Activated T-helper 1 cell treated with anti-CD3 and anti-CD28 coated beads, Interleukin-2, amount 50 U/mL, for 16 hours (primary cell): ENCODE measurements around the gene HBS1L.

ENCODE experiments used
- DNase-seq, 2 donors: peaks; one replicate each; pipeline ENCODE4 v3.0.0-alpha.2; 2020; ENCODE audit warnings: low read depth in 1 of 2, low spot score in 1 of 2

The HBS1L gene

DNA sequence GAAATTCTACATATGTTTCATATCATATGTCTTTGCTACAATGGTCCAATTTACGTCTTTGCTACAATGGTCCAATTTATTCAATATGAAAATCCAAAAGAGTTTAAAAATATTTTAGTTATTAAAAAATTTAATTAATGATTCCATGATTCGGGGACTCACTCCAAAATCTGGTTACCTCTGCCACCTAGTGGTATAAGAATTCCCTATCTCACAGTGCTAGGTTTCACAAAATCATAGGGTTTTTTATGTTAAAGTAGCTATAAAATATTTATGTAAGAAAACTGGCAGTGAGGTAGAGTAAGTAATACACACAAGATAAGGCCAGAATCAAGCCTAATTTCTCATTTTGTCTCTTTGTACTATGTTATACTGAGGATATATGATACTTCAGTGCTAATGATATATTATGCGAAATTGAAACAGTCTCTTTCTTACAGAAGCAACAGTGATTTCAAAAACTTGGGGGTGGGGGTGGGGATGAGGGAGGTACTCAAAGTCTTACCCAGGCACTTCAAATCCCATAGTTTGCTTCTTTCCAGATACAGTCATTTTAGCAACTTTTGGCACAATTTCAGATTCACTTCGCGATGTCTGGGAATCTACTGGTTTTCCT is 52.3 kb downstream of the HBS1L start:
- DNase-seq: no peak

DNA sequence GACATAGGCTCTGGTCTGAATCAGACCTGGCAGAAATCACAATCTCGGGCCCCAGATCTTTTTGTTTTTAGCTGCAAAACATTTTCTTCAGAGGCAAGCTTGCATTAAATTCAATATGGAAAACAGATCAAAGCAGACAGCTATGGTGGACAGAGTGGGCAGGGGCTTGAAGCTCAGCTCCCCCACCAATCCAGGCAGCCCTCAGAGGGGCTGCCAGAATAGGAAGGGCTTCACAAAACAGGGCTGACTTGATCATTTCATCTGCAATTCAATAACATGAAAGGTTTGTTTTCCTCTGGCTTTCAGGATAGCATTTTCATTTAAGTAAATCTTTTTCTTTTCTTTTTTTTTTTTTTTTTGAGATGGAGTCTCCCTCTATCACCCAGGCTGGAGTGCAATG is 55.5 kb downstream of the HBS1L start:
- no peak for DNase-seq

DNA sequence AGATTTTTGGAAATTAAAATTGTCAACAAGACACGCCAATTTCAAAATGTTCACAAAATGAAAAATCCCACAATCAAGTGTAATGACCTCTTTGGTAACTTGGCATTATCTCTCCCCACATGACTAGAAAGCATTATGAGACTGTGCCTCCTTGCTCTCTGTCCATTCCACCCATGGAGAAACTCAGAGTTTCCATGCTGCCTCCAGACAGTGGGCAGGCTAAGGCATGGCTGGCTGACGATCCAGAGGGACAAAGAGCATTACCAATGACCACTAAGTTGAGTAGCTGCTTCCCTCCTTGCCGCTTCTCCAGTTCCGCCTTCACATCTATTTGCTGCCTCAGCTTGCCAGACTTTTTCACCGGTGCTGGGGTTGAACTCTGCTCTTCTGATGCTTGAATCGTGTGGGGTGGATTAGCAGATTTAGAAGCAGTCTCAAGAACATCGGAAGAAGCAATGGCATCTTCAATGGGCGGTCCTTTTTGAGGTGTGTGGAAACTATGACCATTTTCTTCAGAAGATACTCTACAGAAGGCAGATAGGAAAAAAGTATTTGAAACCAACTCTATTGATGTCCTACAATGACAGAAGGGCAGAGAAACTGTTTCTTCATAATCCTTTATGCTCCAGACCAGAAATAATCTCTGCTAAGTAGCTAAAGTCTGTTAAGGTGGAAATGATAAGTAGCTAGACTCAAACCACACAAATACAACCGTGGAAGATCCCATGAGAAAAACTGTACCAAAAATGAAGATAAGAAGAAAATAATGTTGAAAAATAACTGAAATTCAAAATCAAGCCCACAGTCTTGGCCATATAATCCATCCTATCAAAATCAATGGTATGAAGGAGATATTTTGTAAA is 57.3 kb downstream of the HBS1L start:
- DNase-seq: no peak

DNA sequence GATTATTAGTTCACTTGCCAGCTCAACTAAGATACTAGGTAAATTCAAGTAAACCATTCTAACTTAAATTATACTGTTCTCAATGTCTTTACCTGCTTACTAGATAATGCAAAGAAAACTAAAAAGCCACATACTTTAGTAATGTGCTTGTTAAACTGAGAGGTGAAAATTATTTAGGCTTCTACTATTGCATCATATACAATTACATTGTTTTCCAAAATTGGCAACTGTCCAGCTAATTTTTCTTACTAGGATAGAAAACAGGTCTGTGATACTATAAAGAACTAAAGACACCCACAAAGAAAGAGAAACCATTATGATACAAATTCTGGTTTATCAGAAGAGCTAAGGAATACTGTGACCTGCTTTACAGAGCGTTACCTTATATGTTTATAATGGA is 59.1 kb downstream of the HBS1L start:
- DNase-seq: no peak

DNA sequence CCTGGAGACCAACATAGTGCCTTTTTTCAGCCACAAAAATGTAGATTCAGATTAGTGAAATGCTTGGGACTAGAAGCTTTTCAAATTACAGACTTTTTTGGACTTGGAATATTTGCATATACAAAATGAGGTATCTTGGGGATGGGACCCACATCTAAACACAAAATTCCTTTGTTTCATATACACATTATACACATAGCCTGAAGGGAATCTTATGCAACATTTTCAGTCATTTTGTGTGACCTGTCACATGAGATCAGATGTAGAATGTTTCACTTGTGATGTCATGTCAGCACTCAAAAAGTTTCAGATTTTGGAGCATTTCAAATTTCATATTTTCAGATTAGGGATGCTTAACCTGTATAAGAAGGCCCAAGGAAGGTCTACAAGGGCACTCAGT is 60.2 kb downstream of the HBS1L start:
- no peak for DNase-seq

DNA sequence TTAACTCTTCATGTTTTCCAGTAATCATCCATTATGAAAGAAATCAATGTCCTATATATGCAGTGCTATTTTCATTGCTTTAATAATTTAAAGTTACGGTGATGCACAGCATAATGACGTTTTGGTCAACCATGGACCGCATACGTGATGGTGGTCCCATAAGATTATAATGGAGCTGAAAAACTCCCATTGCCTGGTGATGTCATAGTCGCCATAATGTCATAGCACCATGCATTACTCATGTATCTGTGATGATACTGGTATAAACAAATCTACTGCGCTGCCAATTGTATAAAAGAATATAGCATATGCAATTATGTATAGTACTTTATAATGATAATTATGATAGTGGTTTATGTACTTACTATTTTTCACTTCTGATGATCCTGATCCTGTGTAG is 62.5 kb downstream of the HBS1L start:
- no peak for DNase-seq

DNA sequence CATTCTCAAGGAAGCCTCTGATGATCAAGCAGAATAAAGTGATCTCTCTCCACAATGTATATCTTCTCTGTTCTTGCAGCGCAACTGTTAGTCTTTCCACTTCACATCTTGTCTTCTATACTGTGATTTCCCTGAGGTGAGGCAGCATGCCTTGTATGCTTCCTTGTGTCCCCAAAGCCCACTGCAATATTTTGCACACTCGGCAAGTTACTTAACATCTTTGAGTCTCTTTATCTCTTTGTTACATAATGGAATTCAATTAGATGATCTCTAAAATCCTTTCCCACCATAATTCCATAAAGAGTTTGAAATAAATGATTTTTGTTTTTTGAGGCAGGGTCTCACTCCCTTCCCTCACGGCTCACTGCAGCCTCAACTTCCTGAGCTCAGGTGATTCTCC is 64.4 kb downstream of the HBS1L start:
- no peak for DNase-seq

DNA sequence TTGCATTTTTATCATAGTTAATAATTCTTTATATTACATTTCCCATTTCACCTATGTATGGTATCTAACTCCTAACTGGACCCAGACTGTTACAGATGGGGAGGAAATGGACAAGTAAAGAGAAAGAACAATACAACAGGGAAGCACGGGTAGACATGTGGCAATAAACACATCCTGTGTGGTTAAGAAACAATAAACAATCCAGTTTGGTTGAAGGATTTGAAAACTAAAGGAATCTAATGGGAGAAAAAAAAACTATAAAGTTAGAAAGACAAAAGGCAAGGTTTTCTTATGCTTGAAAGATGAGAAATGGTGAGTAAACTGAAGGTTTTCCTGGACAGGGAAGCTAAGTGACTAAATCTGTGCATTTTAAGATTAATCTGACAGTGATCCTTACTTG is 69.8 kb downstream of the HBS1L start:
- DNase-seq: no peak

DNA sequence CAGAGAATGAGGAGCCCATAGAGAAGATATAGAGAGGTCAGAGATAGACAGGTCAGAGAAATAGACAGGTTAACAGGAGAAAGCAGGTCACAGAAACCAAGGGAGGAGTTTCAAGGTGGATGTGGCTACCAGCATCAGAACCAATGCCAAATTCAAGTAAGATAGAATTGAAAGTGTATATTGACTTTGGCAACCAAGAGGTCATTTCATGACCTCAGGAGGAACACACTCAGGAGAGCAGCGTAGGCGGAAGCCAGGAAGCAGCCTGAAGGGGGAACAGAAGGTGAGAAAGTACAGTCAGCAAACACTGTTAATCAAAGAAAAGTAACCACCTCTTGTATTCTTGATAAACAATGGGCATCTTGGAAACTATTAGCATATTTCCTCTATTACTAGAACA is 70.8 kb downstream of the HBS1L start:
- no peak for DNase-seq

DNA sequence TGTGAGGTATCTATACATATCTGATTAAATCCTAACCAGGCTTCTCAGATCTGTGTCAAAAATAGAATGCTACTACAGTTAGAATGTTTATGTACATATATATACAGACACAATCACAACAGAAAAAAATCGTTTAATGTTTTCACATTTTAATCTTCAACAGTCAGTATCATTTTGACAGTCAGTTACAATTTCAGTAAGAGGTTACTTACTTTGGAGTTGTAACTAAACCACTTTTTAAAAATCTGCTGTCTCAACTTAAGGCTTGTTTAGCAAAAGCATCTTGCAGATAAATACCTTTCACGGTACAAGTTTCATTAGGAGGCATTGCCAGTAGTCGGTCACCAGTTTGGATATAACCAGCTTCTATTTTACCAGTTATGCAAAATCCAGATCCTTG is 72.5 kb downstream of the HBS1L start:
- no peak for DNase-seq

DNA sequence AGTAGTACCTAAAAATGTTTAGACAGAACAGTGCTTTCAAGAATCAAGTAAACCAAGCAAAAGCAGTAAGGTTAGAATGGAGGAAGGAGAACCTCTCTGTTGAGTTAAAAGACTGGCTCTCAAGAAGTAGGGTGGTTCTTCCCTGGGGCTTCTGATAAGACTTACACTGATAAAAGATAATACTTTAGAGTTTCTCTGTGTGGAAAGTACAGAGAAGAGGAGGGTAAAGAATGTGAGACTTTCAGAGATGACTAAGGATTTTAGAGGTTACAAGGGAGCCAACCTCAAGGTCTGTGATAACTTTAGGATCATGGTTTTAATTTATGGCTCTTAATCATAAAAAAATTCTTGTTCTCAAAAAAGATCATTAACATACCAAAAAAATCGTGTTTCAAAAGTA is 73.8 kb downstream of the HBS1L start:
- no peak for DNase-seq

DNA sequence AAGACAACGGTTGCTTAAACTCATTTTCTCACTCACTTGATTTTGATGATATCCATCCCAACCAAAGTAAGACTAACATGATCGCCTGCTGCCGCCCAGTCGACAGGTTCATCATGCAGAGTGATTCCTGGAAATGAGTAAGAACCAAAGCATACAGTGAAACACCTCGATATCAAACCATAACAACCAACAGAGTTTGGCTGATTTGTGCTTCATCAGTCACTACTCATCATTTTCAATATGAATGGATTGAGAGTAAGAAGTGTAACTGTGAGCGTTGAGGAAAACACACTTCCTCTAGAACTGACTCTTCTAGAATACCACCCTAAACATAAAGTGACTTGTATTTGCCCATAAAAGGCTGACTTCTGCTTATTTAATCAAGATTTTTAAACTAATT is 75.5 kb downstream of the HBS1L start:
- DNase-seq: peak in 1 of 2 donors; percentile 26

DNA sequence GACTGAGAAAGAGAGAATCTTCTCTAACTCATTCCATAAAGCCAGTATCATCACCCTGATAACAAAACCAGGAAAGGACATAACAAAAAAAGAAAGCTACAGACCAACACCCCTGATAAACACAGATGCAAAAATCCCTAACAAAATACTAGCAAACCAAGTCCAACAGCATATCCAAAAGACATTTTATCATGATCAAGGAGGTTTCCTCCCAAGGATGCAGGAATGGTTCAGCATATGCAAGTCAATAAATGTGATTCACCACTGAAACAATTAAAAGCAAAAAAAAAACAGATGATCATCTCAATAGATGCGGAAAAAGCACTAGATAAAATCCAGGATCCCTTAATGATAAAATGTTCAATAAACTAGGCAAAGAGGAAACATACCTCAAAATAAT is 80.3 kb downstream of the HBS1L start:
- no peak for DNase-seq

DNA sequence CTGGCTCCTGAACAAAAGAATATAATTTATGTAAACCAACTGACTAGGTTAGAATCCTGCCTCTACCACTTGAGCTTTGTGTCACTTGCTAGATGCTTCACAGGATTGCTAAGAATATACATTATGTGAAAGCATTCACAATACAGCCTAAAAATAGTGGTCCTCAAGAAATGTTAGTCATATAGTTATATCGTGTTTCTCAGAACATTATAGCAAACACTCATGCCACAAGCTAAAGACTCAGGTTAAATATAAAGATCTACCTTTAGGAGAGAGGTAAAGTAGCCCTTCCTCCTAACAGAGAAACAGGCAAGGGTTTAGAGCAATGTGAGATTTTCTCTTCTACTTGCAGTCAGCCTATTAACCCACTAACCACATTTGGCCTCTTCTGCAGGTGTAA is 86.9 kb downstream of the HBS1L start:
- DNase-seq: no peak

DNA sequence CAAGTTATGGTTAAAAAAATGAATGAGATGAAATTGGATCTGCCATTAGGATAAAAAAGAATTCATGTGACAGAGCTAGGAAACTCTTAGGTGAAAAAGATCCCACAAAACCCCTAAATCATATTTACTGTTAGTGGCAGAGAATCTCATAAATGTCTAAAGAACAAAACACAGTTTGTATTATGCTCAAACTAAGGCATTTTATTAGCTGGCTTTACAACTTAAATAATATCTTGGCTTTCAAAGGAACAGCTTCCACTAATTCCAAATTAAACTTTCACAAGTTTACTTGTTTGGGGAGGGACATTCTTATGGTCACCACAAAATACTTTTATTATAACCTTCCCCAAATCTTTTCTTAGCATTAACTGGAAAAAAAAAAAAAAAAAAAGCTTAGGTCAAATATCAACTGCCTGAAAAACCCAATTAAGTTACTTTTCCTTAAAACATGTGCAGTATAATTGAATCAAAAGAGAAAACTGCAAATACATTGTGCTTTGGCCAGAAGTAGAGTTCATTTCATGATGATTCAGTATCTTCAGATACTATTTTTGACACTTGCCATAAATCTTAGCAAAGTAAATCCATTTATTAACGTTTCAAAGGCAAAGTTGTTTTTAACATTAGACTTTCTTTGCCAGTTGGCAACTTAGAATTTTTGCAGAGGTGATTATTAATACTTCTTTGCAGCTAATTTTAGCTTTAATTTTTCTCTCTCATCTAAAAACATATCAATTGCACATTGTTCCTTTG is 90.0 kb downstream of the HBS1L start:
- DNase-seq: no peak

DNA sequence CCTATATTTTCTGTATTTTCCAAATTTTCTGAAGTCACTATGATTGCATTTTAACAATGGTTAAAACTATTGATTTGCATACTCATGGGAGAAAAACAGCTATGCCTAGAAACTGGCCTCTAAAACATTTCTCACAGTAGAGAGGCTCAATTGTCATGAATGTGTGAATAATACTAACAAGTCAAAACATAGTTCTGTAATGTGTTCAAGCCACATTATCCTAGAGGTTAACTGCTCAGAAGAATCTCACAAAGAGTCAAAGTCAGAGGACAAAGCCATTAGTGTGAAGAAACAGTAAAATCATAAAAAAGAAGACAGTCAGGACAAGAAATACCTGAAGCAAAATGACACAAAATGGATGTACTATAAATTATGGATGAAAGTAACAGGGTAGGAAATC is 92.2 kb downstream of the HBS1L start:
- DNase-seq: no peak

DNA sequence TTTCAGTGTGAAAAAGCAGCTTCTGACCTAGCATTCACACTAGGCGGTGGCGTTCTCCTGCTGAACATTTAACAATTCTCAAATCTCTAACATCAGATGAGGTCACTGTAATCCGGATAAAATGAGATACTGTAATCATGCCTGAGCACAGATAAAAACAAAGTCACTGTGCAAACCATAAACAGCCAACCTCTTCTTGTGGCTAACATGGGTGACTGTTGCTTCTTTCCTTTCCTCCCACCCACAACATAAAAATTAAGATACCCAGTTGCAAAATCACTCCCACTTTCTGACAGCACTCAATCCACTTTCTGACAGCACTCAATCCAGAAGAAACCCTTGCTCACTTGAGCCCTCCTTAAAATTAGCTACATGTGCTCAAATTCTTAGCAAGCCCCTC is 93.3 kb downstream of the HBS1L start:
- DNase-seq: no peak

DNA sequence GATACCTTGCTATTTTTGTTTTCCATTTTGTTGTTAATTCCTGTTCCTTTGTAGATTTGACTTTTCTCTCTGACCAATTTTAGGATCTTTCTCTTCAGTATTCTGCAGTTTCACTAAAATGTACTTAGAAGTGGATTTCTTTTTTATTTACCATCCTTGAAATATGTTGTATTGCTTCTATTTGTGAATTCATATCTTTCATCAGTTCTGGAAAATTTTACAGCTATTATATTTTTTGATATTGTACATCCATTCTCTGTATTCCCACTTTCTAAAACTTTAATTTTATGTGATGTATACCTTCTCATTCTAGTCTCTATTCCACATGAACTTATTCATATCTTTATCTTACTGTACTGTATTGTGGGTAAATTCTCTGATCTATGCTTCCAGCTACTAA is 95.0 kb downstream of the HBS1L start:
- no peak for DNase-seq

DNA sequence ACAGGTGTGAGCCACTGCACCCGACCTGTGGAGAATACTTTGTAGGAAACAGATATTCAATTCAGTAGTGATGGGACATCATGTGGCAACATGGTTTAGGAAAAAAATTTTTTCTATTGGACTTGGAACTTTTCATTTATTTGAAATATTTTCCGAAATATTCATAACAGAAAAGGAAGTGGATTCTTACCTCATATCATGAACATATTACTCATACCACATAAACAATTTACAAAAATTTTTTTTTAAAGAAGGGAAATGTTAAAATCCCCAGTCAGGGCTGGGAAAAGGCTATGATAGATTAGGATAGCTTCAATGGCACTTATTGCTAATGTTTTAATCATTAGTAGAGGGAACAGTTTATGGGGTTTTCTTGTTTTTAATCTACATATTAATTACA is 97.9 kb downstream of the HBS1L start:
- DNase-seq: no peak

DNA sequence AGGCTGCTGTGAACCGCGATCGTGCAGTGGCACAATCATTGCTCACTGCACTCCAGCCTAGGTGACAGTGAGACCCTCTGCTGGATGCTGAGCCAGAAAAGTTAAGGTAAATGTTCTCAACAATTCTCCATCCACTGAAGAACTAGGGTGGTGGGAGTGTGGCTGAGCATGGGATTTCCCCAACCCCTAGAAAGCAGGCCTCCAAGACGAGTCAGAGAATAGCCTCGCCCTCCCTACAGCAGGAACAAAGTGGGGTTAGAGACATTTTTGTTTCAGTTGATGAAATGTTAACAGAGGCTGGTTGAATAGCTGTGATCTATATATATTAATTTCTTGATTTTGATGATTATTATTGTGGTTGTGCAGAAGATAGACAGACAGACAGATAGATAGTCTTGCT is 98.6 kb downstream of the HBS1L start:
- no peak for DNase-seq

DNA sequence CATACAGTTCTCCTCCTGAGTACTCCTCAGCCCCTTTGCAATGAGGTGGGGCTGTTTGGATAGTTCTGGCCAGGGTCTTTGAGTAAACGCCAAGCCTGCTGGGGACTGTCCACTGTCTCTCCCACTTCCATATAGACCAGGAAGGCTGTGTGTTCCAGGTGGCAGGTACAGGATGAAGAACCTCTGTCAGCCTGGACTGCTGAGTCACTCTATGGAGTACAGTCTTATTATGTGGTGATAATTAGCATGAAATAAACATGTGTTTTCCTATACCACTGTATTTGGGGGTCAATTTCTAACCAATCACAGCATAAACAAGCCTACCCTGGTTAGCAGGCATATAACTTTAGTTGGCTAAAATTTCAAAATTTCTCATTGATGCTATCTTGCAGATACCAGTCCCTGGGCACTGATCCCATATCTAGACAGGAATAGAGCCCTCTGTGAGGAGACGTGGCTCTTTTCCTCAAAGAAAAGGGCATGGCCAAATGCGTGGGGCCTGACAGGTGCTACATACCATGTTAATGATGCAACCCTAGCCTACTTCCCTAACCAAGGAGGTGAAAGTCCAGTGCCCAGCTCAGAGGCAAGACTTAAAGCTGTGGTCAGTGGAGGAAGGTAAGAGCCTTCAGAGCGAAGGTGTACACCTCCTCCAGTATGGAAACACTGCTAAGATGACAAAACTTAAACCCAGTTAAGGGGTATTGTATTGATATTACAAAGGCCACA is 100.2 kb downstream of the HBS1L start:
- no peak for DNase-seq
